A549 (cell line): ENCODE measurements around the gene GAMT. TPM values are rescaled to one million over a fixed set of nuclear protein-coding genes. Genes with fewer than 3 reads are reported as not detected.

Experiments used
- ATAC-seq, 2 experiments: fragments of 200-7000 bp in 1 of 2; fragments of >200 bp in 1 of 2; cut with Nextera tagmentation in 1 of 2; cut with Tn5 transposase in 1 of 2; 3 replicates each; pipeline versions ENCODE4 v1.8.0 to v1.9.1; 2018 to 2020; ENCODE audit warnings: mild to moderate bottlenecking in 1 of 2, moderate library complexity in 1 of 2
- CTCF ChIA-PET: fragments of 300-600 bp; sonication (Branson Sonifier 250); formaldehyde crosslinking; extraction: SDS; loops from one replicate; lab custom pipeline; 2021; ENCODE audit warnings: antibody characterized with exemption, inconsistent platforms; lab: Yijun Ruan, JAX
- POLR2A ChIA-PET: fragments of 350-600 bp; formaldehyde crosslinking; extraction: SDS; loops from one replicate; lab custom pipeline; 2021; ENCODE audit warnings: antibody characterized with exemption, inconsistent platforms; lab: Yijun Ruan, JAX
- DNase-seq, 2 experiments: peaks; one replicate each; pipeline versions ENCODE4 v3.0.0 to v3.0.0-alpha.2; 2011 to 2016; ENCODE audit warnings: low read depth in 1 of 2, low spot score in 1 of 2
- FAIRE-seq: peaks from 2 replicates; lab custom pipeline; 2011; peaks lifted over from hg19 to GRCh38; lab: Jason Lieb, UNC
- H3K27ac ChIP-seq, 2 experiments: fragments of >200 bp; sonication (Bioruptor Twin); formaldehyde crosslinking; 3 replicates each; pipeline ENCODE4 v1.5.1; 2016 to 2017
- H3K4me1 ChIP-seq: fragments of >200 bp; sonication (Bioruptor Twin); formaldehyde crosslinking; 3 replicates; pipeline ENCODE4 v1.6.1; 2016
- H3K4me2 ChIP-seq: fragments of >200 bp; sonication (Bioruptor Twin); formaldehyde crosslinking; 3 replicates; pipeline ENCODE4 v1.6.1; 2016
- H3K4me3 ChIP-seq: fragments of >200 bp; sonication (Bioruptor Twin); formaldehyde crosslinking; 3 replicates; pipeline ENCODE4 v1.5.1; 2016
- H3K9me3 ChIP-seq: fragments of >200 bp; sonication (Bioruptor Twin); formaldehyde crosslinking; 3 replicates; pipeline ENCODE4 v1.6.1; 2016
- BHLHE40 ChIP-seq: IDR thresholded peaks from 2 replicates; pipeline ENCODE4 v1.6.1; 2012; ENCODE audit warnings: low read depth, low read length, inconsistent platforms
- CEBPB ChIP-seq, 2 experiments: fragments of >200 bp in 1 of 2; sonication (Bioruptor Twin) in 1 of 2; formaldehyde crosslinking in 1 of 2; IDR thresholded peaks; 2 replicates each; pipeline ENCODE4 v1.6.1; 2012 to 2016
- CHD4 ChIP-seq: fragments of 200-600 bp; sonication (generic); IDR thresholded peaks from 2 replicates; pipeline ENCODE4 v1.6.1; 2016; ENCODE audit warnings: antibody characterized with exemption, mild to moderate bottlenecking, borderline replicate concordance
- ESRRA ChIP-seq: fragments of 150-350 bp; IDR thresholded peaks from 2 replicates; pipeline ENCODE4 v1.6.1; 2014; ENCODE audit warnings: mild to moderate bottlenecking, low read length, borderline replicate concordance
- FOSL2 ChIP-seq, 2 experiments: fragments of 450-650 bp in 1 of 2; fragments of >200 bp in 1 of 2; sonication (Bioruptor Twin) in 1 of 2; formaldehyde crosslinking; IDR thresholded peaks; 2 replicates each; pipeline versions ENCODE4 v1.5.0 to v1.6.1; 2016 to 2020; ENCODE audit warnings: mild to moderate bottlenecking in 1 of 2, moderate library complexity in 1 of 2
- HEYL ChIP-seq: fragments of 250-450 bp; sonication (Bioruptor Pico); IDR thresholded peaks from 2 replicates; pipeline ENCODE4 v1.8.0; 2021; ENCODE audit warnings: mild to moderate bottlenecking, moderate library complexity
- HOXB13 ChIP-seq: fragments of 250-450 bp; sonication (Bioruptor Pico); IDR thresholded peaks from 2 replicates; pipeline ENCODE4 v1.5.0; 2020; ENCODE audit warnings: low read depth, mild to moderate bottlenecking, moderate library complexity
- JUN ChIP-seq, 2 experiments: fragments of >200 bp; sonication (Bioruptor Twin); formaldehyde crosslinking; IDR thresholded peaks; 2 replicates in 1 of 2; 3 replicates in 1 of 2; pipeline ENCODE4 v1.6.1; 2016 to 2017
- JUNB ChIP-seq: fragments of >200 bp; sonication (Bioruptor Twin); formaldehyde crosslinking; IDR thresholded peaks from 2 replicates; pipeline ENCODE4 v1.6.1; 2016
- KDM1A ChIP-seq: fragments of 200-600 bp; sonication (generic); IDR thresholded peaks from 2 replicates; pipeline ENCODE4 v1.6.1; 2016; ENCODE audit warnings: low read depth, mild to moderate bottlenecking
- KDM5A ChIP-seq: fragments of 200-600 bp; sonication (generic); IDR thresholded peaks from 2 replicates; pipeline ENCODE4 v1.6.1; 2016; ENCODE audit warnings: antibody characterized with exemption, mild to moderate bottlenecking
- MAZ ChIP-seq: fragments of 150-350 bp; IDR thresholded peaks from 2 replicates; pipeline ENCODE4 v1.6.1; 2014; ENCODE audit warnings: antibody characterized with exemption, low read depth, low read length, borderline replicate concordance
- PHF8 ChIP-seq: fragments of 200-600 bp; sonication (generic); IDR thresholded peaks from 2 replicates; pipeline ENCODE4 v1.6.1; 2016; ENCODE audit warnings: low read depth, mild to moderate bottlenecking, antibody characterized with exemption, moderate library complexity, borderline replicate concordance
- POLR2A ChIP-seq: IDR thresholded peaks from 2 replicates; pipeline ENCODE4 v1.6.1; 2012; ENCODE audit warnings: mild to moderate bottlenecking, low read length
- RAD21 ChIP-seq, 2 experiments: fragments of >200 bp in 1 of 2; sonication (Bioruptor Twin) in 1 of 2; formaldehyde crosslinking in 1 of 2; IDR thresholded peaks in 1 of 2; conservative IDR thresholded peaks in 1 of 2; 2 replicates in 1 of 2; 3 replicates in 1 of 2; pipeline ENCODE4 v1.6.1; 2012 to 2018; ENCODE audit warnings: inconsistent platforms in 1 of 2
- RARB ChIP-seq: fragments of 250-450 bp; sonication (Bioruptor Pico); IDR thresholded peaks from 2 replicates; pipeline ENCODE4 v1.8.0; 2021; ENCODE audit warnings: mild to moderate bottlenecking, moderate library complexity
- RCOR1 ChIP-seq: fragments of 150-350 bp; IDR thresholded peaks from 2 replicates; pipeline ENCODE4 v1.6.1; 2014; ENCODE audit warnings: antibody characterized with exemption, low read length, low read depth
- RFX5 ChIP-seq: fragments of 450-650 bp; IDR thresholded peaks from 2 replicates; pipeline ENCODE4 v1.7.1; 2014; ENCODE audit warnings: antibody characterized with exemption, mild to moderate bottlenecking, moderate library complexity
- SMC3 ChIP-seq: fragments of >200 bp; sonication (Bioruptor Twin); formaldehyde crosslinking; IDR thresholded peaks from 3 replicates; pipeline ENCODE4 v1.6.1; 2018; ENCODE audit warnings: inconsistent platforms
- SREBF2 ChIP-seq: fragments of 450-650 bp; IDR thresholded peaks from 2 replicates; pipeline ENCODE4 v1.6.1; 2014; ENCODE audit warnings: mild to moderate bottlenecking, moderate library complexity
- TFCP2L1 ChIP-seq: fragments of 250-450 bp; sonication (Bioruptor Pico); IDR thresholded peaks from 2 replicates; pipeline ENCODE4 v1.5.0; 2021; ENCODE audit warnings: mild to moderate bottlenecking
- WGBS: methylation state at CpG from one replicate; pipeline ENCODE4 v1.1.6; 2017; ENCODE audit errors: missing lambda C conversion rate; 5-methylcytosine and 5-hydroxymethylcytosine counted together
- polyA plus RNA-seq, 4 experiments: library from polyadenylated mRNA; depleted of rRNA in 3 of 4; stranded (reverse); fragments of >200 nt; fragmentation: RNase III in 1 of 4; extraction: RNeasy Plus Mini Kit Qiagen cat#74134 plus additional on column Dnase treatment in 1 of 4; gene quantifications; 2 replicates in 3 of 4; 3 replicates in 1 of 4; pipeline ENCODE4 v1.2.3, GENCODE V29; 2011 to 2017
- TF ChIP-seq, protein P1 (sequence below): fragments of 250-450 bp; sonication (Bioruptor Pico); IDR thresholded peaks from 2 replicates; pipeline ENCODE4 v1.5.0; 2021; ENCODE audit warnings: mild to moderate bottlenecking, moderate library complexity, borderline replicate concordance
- TF ChIP-seq, protein P2 (sequence below): fragments of >200 bp; sonication (Bioruptor Twin); formaldehyde crosslinking; IDR thresholded peaks from 3 replicates; pipeline ENCODE4 v1.6.1; 2016
- TF ChIP-seq, protein P3 (sequence below): IDR thresholded peaks from 2 replicates; pipeline ENCODE4 v1.6.1; 2012
- TF ChIP-seq, protein P4 (sequence below): fragments of 450-650 bp; IDR thresholded peaks from 2 replicates; pipeline ENCODE4 v1.6.1; 2014; ENCODE audit warnings: antibody characterized with exemption
- TF ChIP-seq, protein P5 (sequence below): IDR thresholded peaks from 2 replicates; pipeline ENCODE4 v1.6.1; 2012
- TF ChIP-seq, protein P6 (sequence below): fragments of >200 bp; sonication (Bioruptor Twin); formaldehyde crosslinking; IDR thresholded peaks from 3 replicates; pipeline ENCODE4 v1.5.1; 2016

The GAMT gene
- polyA plus RNA-seq, 2 of the 4 experiments (the other 2 are of a cell fraction): 13.6 to 26.0 TPM

DNA sequence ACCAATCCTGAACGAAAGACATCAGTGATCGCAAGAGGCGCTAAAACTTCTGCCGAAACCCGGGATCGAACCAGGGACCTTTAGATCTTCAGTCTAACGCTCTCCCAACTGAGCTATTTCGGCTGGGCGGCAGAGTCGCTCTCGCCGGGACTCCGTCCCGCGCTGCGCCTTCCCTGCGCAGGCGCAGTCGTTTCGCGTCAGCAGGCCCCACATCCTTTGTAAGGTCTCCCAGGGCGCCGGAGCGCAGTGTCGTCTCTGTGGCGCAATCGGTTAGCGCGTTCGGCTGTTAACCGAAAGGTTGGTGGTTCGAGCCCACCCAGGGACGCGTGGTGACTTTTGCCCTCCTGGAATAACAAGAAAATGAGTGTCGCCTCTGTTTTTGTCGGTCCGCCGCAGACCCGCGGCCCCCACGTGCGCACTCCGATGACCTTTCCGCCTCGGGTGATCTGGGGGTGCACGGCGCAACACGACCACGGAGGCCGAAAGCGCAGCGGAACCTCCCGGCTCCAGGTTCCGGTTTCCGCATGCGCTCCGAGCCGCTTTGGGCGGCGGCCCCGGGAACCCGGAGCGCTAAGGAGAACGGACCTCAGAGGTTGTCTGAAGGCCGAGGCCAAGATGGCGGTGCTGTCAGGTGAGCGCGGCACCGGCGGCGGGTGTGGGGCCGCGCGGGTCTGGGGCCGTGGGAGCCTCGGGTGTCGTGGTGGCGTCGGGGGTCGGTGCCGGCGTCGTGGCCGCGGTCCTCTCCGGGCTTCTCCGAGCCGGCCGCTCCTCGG lies 17.8 kb downstream of the GAMT start, which contains the start of gene NDUFS7:
NDUFS7 (plus strand) TSS at position 596 of the 773 bp plus-strand sequence; CDS start at position 616, 20 bp downstream.
- no peak for TF ChIP-seq HOXB13 (CRISPR knock-in tag)
- peak; percentile 23; the same call in 1 of the 2 replicates for TF ChIP-seq POLR2A
- TF ChIP-seq CHD4: no peak
- TF ChIP-seq, protein P1, sequence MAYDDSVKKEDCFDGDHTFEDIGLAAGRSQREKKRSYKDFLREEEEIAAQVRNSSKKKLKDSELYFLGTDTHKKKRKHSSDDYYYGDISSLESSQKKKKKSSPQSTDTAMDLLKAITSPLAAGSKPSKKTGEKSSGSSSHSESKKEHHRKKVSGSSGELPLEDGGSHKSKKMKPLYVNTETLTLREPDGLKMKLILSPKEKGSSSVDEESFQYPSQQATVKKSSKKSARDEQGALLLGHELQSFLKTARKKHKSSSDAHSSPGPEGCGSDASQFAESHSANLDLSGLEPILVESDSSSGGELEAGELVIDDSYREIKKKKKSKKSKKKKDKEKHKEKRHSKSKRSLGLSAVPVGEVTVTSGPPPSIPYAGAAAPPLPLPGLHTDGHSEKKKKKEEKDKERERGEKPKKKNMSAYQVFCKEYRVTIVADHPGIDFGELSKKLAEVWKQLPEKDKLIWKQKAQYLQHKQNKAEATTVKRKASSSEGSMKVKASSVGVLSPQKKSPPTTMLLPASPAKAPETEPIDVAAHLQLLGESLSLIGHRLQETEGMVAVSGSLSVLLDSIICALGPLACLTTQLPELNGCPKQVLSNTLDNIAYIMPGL: peak; percentile 99
- TF ChIP-seq, protein P2, sequence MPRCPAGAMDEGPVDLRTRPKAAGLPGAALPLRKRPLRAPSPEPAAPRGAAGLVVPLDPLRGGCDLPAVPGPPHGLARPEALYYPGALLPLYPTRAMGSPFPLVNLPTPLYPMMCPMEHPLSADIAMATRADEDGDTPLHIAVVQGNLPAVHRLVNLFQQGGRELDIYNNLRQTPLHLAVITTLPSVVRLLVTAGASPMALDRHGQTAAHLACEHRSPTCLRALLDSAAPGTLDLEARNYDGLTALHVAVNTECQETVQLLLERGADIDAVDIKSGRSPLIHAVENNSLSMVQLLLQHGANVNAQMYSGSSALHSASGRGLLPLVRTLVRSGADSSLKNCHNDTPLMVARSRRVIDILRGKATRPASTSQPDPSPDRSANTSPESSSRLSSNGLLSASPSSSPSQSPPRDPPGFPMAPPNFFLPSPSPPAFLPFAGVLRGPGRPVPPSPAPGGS: peak; percentile 54; the same call in 1 of the 3 replicates
- TF ChIP-seq CEBPB (IDR thresholded peaks at IDR 0.05): peak; percentile 44 to 89; a peak in 3 of 4 replicates
- no peak for TF ChIP-seq FOSL2 (IDR thresholded peaks at IDR 0.05)
- peak; percentile 32; the same call in 1 of the 2 replicates for TF ChIP-seq FOSL2 (CRISPR knock-in tag; IDR thresholded peaks at IDR 0.05)
- TF ChIP-seq, protein P3, sequence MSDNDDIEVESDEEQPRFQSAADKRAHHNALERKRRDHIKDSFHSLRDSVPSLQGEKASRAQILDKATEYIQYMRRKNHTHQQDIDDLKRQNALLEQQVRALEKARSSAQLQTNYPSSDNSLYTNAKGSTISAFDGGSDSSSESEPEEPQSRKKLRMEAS: peak; percentile 93
- peak; percentile 45; the same call in 1 of the 2 replicates for TF ChIP-seq RFX5
- peak; percentile 94 for TF ChIP-seq KDM5A
- peak; percentile 67 to 84; a peak in 4 of 5 replicates for TF ChIP-seq JUN (IDR thresholded peaks at IDR 0.05)
- peak; percentile 100 for TF ChIP-seq SREBF2
- TF ChIP-seq BHLHE40: no peak
- no peak for TF ChIP-seq KDM1A
- TF ChIP-seq RAD21 (conservative IDR thresholded peaks at IDR 0.05 in 1 of 2, IDR thresholded peaks at IDR 0.05 in 1 of 2): peak in 1 of 2 experiments; percentile 17; a peak in 1 of 5 replicates
- peak; percentile 6; the same call in 1 of the 2 replicates for TF ChIP-seq RCOR1
- 0 out of 2 replicates have a peak, but pooled peaks have one; percentile 31 for TF ChIP-seq TFCP2L1 (CRISPR knock-in tag)
- TF ChIP-seq, protein P4, sequence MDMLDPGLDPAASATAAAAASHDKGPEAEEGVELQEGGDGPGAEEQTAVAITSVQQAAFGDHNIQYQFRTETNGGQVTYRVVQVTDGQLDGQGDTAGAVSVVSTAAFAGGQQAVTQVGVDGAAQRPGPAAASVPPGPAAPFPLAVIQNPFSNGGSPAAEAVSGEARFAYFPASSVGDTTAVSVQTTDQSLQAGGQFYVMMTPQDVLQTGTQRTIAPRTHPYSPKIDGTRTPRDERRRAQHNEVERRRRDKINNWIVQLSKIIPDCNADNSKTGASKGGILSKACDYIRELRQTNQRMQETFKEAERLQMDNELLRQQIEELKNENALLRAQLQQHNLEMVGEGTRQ: peak; percentile 41; the same call in 1 of the 2 replicates
- TF ChIP-seq PHF8: 0 out of 2 replicates have a peak, but pooled peaks have one; percentile 31
- TF ChIP-seq ESRRA: peak; percentile 98
- TF ChIP-seq RARB (CRISPR knock-in tag): peak; percentile 94
- 0 out of 2 replicates have a peak, but pooled peaks have one; percentile 4 for TF ChIP-seq MAZ
- TF ChIP-seq, protein P5, sequence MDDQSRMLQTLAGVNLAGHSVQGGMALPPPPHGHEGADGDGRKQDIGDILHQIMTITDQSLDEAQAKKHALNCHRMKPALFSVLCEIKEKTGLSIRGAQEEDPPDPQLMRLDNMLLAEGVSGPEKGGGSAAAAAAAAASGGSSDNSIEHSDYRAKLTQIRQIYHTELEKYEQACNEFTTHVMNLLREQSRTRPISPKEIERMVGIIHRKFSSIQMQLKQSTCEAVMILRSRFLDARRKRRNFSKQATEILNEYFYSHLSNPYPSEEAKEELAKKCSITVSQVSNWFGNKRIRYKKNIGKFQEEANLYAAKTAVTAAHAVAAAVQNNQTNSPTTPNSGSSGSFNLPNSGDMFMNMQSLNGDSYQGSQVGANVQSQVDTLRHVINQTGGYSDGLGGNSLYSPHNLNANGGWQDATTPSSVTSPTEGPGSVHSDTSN: peak; percentile 23; the same call in 1 of the 2 replicates
- TF ChIP-seq SMC3: peak; percentile 19; the same call in 1 of the 3 replicates
- no peak for TF ChIP-seq HEYL (CRISPR knock-in tag)
- TF ChIP-seq, protein P6, sequence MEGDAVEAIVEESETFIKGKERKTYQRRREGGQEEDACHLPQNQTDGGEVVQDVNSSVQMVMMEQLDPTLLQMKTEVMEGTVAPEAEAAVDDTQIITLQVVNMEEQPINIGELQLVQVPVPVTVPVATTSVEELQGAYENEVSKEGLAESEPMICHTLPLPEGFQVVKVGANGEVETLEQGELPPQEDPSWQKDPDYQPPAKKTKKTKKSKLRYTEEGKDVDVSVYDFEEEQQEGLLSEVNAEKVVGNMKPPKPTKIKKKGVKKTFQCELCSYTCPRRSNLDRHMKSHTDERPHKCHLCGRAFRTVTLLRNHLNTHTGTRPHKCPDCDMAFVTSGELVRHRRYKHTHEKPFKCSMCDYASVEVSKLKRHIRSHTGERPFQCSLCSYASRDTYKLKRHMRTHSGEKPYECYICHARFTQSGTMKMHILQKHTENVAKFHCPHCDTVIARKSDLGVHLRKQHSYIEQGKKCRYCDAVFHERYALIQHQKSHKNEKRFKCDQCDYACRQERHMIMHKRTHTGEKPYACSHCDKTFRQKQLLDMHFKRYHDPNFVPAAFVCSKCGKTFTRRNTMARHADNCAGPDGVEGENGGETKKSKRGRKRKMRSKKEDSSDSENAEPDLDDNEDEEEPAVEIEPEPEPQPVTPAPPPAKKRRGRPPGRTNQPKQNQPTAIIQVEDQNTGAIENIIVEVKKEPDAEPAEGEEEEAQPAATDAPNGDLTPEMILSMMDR: 0 out of 3 replicates have a peak, but pooled peaks have one; percentile 12
- no peak for TF ChIP-seq JUNB
- FAIRE-seq (no peak), ATAC-seq (peak; percentile 86 to 87), DNase-seq (peak; percentile 47 to 93)
- no peaks in the 10 kb centered on the region for H3K9me3 ChIP-seq
- H3K27ac ChIP-seq: peak within 1 kb of the TSS; percentile 78 to 96
- 2% methylated on average over 37 of the region's 90 CpGs for WGBS
- H3K4me3 ChIP-seq: peak within 1 kb of the TSS; percentile 82
- peaks cover 4% of the 10 kb centered on the region; the same call in 1 of the 3 replicates for H3K4me1 ChIP-seq
- ChIA-PET CTCF (interaction anchor here (0.9 to 2.4 kb wide), 8 partner anchors 10 to 139 kb away, joined by 3 to 15 read pairs (median 4); no protein-coding TSS in a partner anchor), POLR2A (interaction anchor here (0.6 to 2.1 kb wide), 3 partner anchors 27 to 114 kb away, joined by 3 to 10 read pairs (median 4); partner anchors contain the start of gene CIRBP)
- peak within 1 kb of the TSS; percentile 94 for H3K4me2 ChIP-seq
